Peyer's patch (tissue), 4 donors: ENCODE data around the gene IKBKG.

Experiments
- CTCF ChIP-seq, 6 experiments: fragments of 450-650 bp in 4 of 6; fragments of 200-600 bp in 2 of 6; sonication (generic) in 1 of 6; IDR thresholded peaks; one replicate each; pipeline ENCODE4 v1.5.1; 2017 to 2019; ENCODE audit warnings: antibody characterized with exemption in 6 of 6, mild to moderate bottlenecking in 3 of 6, moderate library complexity in 1 of 6
- POLR2A ChIP-seq, 2 donors: fragments of 450-650 bp; IDR thresholded peaks; one replicate each; pipeline ENCODE4 v1.5.1; 2017; ENCODE audit warnings: antibody characterized with exemption in 2 of 2, mild to moderate bottlenecking in 2 of 2, moderate library complexity in 2 of 2

- TF ChIP-seq CTCF (IDR thresholded peaks at IDR 0.05) (no peak), POLR2A (IDR thresholded peaks at IDR 0.05) (no peak)
Observed at GRCh38 chrX:154605566-154605965, 58.1 kb downstream of the IKBKG start.
